Stimulated activated CD8-positive, alpha-beta memory T cell treated with anti-CD3 and anti-CD28 coated beads, Interleukin-4, amount 100 ng/mL, for 48 hours (primary cell): Measurements from ENCODE around the gene SYT7.

Experiments used
- DNase-seq: peaks from one replicate; pipeline ENCODE4 v3.0.0-alpha.2; 2020

Gene SYT7

GRCh38 chr11:61513143-61513765 is 67.6 kb downstream of the SYT7 start:
- no peak for DNase-seq

DNA sequence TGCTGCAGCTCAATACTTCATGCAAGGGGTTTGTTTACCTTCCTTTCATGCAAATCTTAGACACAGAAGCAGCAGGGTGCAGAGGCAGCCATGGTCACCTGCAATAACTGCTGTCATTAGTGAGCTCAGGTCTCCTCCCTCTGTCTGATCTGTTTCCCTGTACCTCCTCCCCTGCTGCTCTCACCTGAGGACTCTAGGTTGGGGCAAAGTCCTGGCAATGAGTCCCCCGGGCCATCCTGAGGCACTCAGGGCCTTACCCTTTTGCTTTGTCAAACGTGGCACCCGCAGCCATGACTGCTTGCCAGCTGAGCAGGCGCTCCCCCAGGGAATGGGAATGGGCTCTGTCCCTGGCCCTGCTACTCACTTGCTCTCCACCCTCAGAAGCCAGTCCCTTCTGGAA is 68.4 kb downstream of the SYT7 start:
- no peak for DNase-seq

DNA sequence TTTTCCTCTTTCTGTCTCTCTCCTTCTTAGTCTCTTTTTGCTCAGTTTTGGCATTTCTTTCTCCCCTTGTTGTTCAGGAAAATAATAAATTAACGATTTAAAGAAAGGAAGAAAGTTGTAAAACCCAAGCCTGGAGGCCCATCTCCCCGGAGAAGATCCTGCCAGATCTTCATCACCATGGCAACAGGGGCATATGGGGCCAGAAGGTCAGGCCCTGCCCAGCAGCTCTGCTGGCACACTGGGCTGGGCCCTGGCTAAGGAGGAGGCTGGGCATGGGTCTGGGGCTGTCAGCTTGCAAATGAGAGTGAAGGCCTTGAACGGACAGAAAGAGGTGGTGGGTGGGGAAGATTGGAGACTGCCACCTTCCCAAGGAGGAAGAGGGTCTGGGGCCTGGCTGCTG is 69.5 kb downstream of the SYT7 start:
- DNase-seq, result no peak

DNA sequence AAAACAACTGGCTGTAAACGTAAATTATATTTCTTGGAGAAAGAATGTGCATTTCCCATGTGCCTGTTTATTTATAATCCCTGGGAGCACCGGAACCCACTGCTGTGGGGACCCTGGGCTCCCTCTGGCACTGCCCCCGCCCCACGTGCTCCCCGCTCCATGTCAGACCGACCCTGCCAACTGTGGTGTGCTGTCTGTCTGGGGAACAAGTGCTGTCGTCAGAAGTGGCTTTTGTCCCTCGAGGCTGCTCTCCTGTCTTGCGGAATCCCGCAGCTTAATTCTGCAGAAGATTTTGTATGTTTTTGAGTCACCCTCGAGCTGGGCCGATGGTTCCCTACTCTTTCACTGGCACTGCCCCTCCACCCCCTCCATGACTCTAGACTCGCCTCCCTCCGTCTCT is 69.9 kb downstream of the SYT7 start:
- DNase-seq, result no peak

DNA sequence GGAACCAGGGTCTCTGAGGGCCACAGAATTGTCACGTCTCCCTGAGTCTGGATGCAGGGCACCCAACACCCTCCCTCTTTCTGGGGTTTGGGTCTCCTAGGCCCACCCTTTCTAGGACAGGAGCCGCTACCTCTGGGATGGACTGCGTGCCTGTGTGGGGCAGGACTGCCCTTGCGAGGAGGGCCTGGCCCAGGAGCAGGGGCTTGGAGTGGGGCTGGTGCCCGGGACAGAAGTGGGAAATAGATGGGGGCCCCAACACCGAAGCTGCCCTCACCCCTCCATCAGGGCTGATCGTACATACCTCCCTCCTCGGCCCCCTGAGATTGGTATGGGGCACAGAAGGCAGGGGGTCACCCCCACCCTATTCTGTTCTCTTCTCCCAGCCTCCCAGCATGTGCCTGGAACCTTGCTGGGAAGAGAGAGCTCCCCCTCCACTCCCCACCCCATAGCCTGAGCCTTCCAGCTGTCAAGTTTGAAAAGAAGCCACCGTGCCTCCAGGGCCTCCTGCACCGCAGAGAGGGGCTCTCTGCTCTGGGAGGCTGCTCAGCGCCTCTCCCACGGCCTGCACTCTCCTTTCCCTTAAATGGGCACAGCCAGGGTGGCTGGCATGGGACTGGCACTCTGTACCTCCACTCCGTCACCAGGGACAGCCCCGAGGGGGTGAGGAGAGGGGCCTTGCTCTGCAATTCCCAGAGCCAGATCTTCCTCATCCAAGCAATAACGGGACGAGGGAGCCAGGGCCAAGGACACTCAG is 70.5 kb downstream of the SYT7 start:
- DNase-seq, result no peak

DNA sequence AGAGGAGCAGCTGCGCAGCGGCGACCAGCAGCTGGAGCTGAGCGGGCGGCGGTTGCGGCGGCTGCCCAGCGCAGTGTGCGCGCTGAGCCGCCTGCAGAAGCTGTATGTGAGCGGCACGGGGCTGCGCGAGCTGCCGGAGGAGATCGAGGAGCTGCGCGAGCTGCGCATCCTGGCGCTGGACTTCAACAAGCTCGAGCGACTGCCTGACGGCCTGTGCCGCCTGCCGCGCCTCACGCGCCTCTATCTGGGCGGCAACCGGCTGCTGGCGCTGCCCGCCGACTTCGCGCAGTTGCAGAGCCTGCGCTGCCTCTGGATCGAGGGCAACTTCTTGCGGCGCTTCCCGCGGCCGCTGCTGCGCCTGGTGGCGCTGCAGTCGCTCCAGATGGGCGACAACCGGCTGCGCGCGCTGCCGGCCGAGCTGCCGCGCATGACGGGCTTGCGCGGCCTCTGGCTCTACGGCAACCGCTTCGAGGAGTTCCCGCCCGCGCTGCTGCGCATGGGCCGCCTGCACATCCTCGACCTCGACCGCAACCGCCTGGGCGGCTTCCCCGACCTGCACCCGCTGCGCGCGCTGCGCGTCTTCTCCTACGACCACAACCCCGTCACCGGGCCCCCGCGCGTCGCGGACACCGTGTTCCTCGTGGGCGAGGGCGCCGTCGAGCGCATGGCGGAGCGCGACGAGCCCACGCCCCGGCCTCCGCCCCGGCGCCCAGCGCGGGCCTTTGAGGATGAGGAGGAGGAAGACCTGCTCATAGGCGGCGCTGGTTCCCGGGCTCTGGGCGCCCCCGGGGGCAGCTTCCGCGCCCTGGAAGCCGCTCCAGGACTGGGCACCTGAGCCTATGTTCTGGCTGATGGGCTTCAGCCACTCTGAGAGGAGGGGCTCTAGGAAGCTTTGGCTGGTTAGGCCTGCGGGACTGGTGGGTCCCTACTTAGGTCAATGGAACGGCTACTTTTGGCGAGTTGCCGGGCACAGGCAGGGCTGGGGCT is 71.5 kb downstream of the SYT7 start:
- peak; percentile 74 for DNase-seq

DNA sequence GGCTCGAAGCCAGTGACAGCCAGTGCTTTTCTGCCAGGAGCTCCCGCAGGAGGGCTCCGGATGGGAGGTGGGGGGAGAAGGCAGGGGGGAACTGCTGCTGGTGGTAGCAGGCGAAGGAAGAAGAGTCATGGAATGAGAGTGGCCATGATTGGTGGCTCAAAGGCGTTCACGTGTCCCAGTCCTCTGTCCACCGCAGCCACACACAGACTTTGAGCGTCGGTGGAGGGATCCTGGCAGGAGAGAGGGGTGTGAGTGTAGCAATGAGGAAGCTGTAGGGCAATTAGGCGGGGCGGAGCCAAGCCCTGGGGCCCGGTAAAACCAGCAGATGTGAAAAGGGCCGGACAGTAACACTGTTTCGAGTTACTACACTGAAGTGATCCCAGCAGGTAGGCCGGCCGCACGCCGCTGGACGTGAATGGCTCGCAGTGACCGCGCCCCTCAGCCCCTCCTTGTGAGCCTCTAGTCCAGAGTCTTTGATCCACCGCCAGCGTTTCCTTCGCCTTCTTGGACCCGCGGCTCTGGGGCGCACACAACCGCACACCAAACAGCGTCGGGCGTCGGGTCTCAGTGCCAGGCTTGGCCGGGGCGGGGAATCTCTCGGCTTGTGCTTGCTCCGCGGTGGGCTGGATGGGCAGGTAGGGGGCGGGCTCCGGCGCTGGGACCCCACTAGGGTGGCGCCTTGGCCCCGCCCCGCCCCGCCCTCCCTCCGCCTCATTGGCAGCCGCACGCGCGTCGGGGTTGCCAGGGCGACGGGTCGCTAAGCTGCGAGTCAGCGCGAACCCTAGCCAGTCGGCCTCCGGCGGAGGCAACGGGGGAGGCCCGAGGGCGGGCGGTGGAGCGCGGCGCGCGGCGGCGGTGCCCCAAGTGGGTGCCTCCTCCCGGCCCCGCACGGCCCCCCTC is 72.7 kb downstream of the SYT7 start, which contains the start of gene LRRC10B:
TSS of gene LRRC10B (plus strand) at position 788 of the 900 bp plus-strand sequence. CDS start 250 bp downstream, outside the sequence.
- DNase-seq, result peak; percentile 66

- DNase-seq, result no peak
These were observed 73.7 kb downstream of the SYT7 start for GRCh38 chr11:61507012-61507768.

GRCh38 chr11:61505640-61506155 is 75.2 kb downstream of the SYT7 start:
- DNase-seq, result no peak

- DNase-seq, result no peak
These were observed 75.8 kb downstream of the SYT7 start for GRCh38 chr11:61505106-61505505.

DNA sequence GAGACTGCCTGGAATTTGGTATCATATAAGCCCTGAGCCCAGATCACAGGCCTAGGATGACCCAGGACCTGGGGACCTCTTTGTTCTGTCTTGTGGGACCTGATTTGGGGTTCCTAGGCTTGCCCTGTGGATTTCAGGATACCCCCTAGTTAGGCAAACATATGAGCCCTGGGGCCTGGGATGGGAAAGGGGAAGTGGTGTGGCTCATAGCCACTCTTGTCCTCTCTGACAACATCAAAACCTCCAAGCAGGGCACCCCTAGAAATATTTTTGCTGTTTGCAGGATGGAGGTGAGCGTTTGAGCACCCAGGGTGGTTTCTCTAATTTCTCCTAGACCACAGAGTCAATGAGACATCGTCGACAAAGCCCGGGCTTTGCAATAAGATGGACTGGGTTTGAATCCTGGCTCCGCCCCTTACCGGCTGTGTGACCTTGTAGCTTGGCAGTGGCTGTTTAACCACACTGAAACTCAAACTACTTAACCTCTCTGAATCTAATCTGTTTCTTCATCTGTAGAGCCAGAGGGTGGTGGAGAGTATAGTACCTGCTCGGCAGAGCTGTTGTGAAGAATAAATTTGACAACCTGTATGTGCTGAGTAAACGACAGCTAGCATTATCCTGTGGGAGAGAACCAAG is 77.6 kb downstream of the SYT7 start:
- DNase-seq, result peak; percentile 34

DNA sequence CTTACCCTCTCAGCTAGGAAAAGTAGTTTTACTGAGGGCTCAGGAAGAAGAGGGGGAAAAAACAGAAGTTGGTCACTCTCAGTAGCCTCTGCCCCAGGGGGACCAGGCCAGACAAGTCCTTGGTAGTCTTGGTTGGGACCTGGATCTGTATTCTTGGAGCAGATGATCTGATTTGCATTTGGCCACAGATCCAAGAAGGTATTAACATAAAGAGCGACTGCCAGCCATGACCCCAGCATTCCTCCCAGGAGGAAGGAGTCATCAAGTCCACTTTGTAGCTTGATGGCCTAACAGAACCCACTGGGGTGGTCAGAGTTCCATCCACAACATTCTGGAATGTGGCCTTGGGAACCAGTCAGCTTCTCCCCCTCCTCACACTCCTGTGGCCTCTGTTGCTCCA is 78.4 kb downstream of the SYT7 start:
- DNase-seq, result no peak

DNA sequence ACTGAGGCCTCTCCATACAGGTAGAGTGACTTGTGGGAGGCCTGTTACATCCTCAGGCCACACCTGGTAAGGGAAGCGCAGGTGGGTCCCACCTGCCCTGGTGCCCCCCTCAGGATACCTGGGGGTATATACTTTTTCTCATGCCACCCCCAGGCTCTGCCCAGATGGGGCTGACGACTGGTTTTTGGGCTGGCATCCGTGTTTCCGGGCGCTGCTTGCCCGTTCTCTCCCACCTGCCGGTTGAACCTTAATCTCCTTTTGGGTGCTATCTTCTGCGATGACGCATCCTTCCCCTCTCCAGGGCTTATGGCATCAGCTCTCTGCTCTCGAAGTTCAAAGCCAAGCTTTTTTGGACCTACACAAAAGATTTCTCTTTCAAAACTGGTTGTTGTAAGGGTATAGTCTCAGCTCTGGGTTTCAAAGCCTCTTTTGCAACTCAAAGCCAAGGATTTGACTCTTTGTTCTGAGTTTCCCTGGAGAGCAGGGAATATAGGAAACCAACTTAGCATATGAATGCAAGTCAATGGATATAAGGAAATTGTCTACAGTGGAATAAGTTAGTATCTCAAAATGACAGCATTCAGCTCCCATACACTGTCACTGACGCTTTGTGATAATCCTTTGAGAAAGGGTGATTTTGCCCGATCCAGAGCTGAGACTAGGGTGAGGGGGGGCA is 80.9 kb downstream of the SYT7 start:
- no peak for DNase-seq

DNA sequence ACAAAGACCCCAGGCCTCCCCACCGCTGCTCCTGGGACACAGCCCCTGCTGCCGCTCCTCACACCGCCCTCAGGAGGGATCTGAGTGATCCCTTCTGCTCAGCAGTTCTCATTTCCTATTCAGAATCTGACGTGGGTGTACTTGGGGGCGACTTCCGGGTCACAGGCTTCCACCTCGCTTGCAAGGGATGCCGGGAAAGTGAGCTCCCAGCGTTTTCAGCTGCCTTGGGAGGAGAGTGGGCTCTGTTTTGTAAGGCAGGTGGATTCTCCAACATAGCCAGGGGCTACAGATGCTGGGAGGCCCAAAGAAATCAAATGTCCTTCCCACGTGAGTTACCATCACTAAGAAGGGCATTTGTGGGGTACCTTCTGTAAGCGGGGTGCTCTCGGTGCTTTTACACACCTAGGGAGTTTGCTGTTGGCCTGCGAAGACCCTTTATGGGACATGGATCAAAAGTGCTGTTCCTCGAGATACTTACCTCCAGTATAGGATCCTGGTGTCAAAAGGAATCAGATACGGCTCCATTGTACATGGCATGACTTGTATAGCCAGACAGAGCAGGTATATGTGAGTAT is 82.0 kb downstream of the SYT7 start:
- DNase-seq, result no peak

GRCh38 chr11:61497876-61498275 is 83.0 kb downstream of the SYT7 start:
- no peak for DNase-seq

GRCh38 chr11:61497473-61497872 is 83.4 kb downstream of the SYT7 start:
- no peak for DNase-seq

- no peak for DNase-seq
These were observed 84.1 kb downstream of the SYT7 start for GRCh38 chr11:61496602-61497400.

- DNase-seq, result no peak
These were observed 84.9 kb downstream of the SYT7 start for GRCh38 chr11:61495801-61496601.
